ENCODE data around the gene ITPR2. TPM values are rescaled to one million over a fixed set of nuclear protein-coding genes. Genes with fewer than 3 reads are reported as not detected.
"Not testable (repeated sequence)": the region's sequence is repeated elsewhere in the genome, so short reads cannot be mapped to it uniquely, and the experiment has no call there.

Gene ITPR2
- polyA plus RNA-seq, 2 of the 4 experiments (the other 2 are of a cell fraction): 3.1 to 8.1 TPM

GRCh38 chr12:26317942-26318575, 514.9 kb downstream of the ITPR2 start:
- ChIA-PET CTCF (interaction anchor here (1.0 to 1.6 kb wide), 4 partner anchors 19 to 222 kb away, joined by 3 to 4 read pairs (median 3); no protein-coding TSS in a partner anchor), POLR2A (interaction anchor here (1.3 kb wide), 1 partner anchor 44 kb away, joined by 4 read pairs; no protein-coding TSS in a partner anchor)
- DNase-seq (ENCODE audit: low read depth in 1 of 2, low spot score in 1 of 2): no peak
- H3K27ac ChIP-seq: peak overlapping the region; percentile 6 to 66; a peak in 3 of 6 replicates
- TF ChIP-seq JUNB (IDR thresholded peaks at IDR 0.05) (peak; percentile 39), ATOH8 (CRISPR knock-in tag; IDR thresholded peaks at IDR 0.05; ENCODE audit: low read depth) (no peak), FOSL2 (IDR thresholded peaks at IDR 0.05) (peak; percentile 61), FOSL2 (CRISPR knock-in tag; IDR thresholded peaks at IDR 0.05) (peak; percentile 62), RAD21 (conservative IDR thresholded peaks at IDR 0.05 in 1 of 2, IDR thresholded peaks at IDR 0.05 in 1 of 2) (no peak), HES2 (IDR thresholded peaks at IDR 0.05) (no peak)
- H3K4me3 ChIP-seq: no peak overlapping the region
- peaks cover 20% of the 10 kb centered on the region for H3K9me3 ChIP-seq
- peak; percentile 40 to 50; a peak in 3 of 6 replicates for ATAC-seq
- no peak for FAIRE-seq
- H3K4me2 ChIP-seq: peak overlapping the region; percentile 27; the same call in 1 of the 3 replicates
- peaks cover 10% of the 10 kb centered on the region; the same call in 1 of the 3 replicates for H3K4me1 ChIP-seq

GRCh38 chr12:26314103-26314502, 518.9 kb downstream of the ITPR2 start:
- H3K27ac ChIP-seq; POLR2A ChIA-PET; FAIRE-seq; ATAC-seq; CTCF ChIA-PET; H3K4me3 ChIP-seq; DNase-seq (ENCODE audit: low read depth in 1 of 2, low spot score in 1 of 2); H3K4me2 ChIP-seq: not testable (repeated sequence)
- peaks cover 27% of the 10 kb centered on the region for H3K9me3 ChIP-seq
- H3K4me1 ChIP-seq: peaks cover 10% of the 10 kb centered on the region; the same call in 1 of the 3 replicates

- H3K4me1 ChIP-seq; H3K4me3 ChIP-seq; H3K27ac ChIP-seq; DNase-seq (ENCODE audit: low read depth in 1 of 2, low spot score in 1 of 2); POLR2A ChIA-PET; H3K4me2 ChIP-seq; FAIRE-seq; ATAC-seq: not testable (repeated sequence)
- H3K9me3 ChIP-seq: peaks cover 33% of the 10 kb centered on the region
- CTCF ChIA-PET: interaction anchor here (0.9 kb wide), 1 partner anchor 11 kb away, joined by 3 read pairs; no protein-coding TSS in a partner anchor
- WGBS (ENCODE audit: missing lambda C conversion rate): 43% methylated on average over 6 of the region's 6 CpGs
These were observed 522.5 kb downstream of the ITPR2 start for GRCh38 chr12:26310489-26310888.

- Histone ChIP-seq H3K4me2 (no peak overlapping the region), H3K4me3 (no peak overlapping the region), H3K27ac (no peak overlapping the region), H3K9me3 (peaks cover 31% of the 10 kb centered on the region), H3K4me1 (no peaks in the 10 kb centered on the region)
- 21% methylated on average over 4 of the region's 4 CpGs for WGBS (ENCODE audit: missing lambda C conversion rate)
- CTCF ChIA-PET: interaction anchor here (1.3 kb wide), 1 partner anchor 191 kb away, joined by 3 read pairs; no protein-coding TSS in a partner anchor
- ATAC-seq (no peak), FAIRE-seq (no peak), DNase-seq (ENCODE audit: low read depth in 1 of 2, low spot score in 1 of 2) (no peak)
- 0 out of 5 replicates have a peak, but pooled peaks have one; percentile 9 to 12 for TF ChIP-seq RAD21 (conservative IDR thresholded peaks at IDR 0.05 in 1 of 2, IDR thresholded peaks at IDR 0.05 in 1 of 2)
- no peak for TF ChIP-seq CBX8 (IDR thresholded peaks at IDR 0.05)
- POLR2A ChIA-PET: no interaction called here
These were observed 523.4 kb downstream of the ITPR2 start for GRCh38 chr12:26309634-26310033.

GRCh38 chr12:26304273-26304672, 528.7 kb downstream of the ITPR2 start:
- ChIA-PET POLR2A (no interaction called here), CTCF (no interaction called here)
- ATAC-seq: no peak
- no peak overlapping the region for H3K4me2 ChIP-seq
- no peak overlapping the region for H3K4me3 ChIP-seq
- TF ChIP-seq HOXA7 (CRISPR knock-in tag; IDR thresholded peaks at IDR 0.05) (no peak), ZFP36 (IDR thresholded peaks at IDR 0.05; ENCODE audit: borderline replicate concordance, partially characterized antibody) (no peak), ZSCAN20 (CRISPR knock-in tag; IDR thresholded peaks at IDR 0.05) (no peak), CBX8 (IDR thresholded peaks at IDR 0.05) (no peak), RCOR1 (IDR thresholded peaks at IDR 0.05; ENCODE audit: low read depth, low read length) (no peak), HOXB13 (CRISPR knock-in tag; IDR thresholded peaks at IDR 0.05; ENCODE audit: low read depth) (no peak), KDM1A (IDR thresholded peaks at IDR 0.05; ENCODE audit: low read depth) (no peak), ZNF302 (CRISPR knock-in tag; IDR thresholded peaks at IDR 0.05) (no peak), RFX5 (IDR thresholded peaks at IDR 0.05) (no peak), BCL3 (IDR thresholded peaks at IDR 0.05) (no peak), ZC3H11A (IDR thresholded peaks at IDR 0.05) (no peak), MYC (IDR thresholded peaks at IDR 0.05; ENCODE audit: borderline replicate concordance, low read length) (no peak), TP53 (CRISPR knock-in tag; IDR thresholded peaks at IDR 0.05) (no peak)
- peaks cover 4% of the 10 kb centered on the region; the same call in 2 of the 3 replicates for H3K4me1 ChIP-seq
- DNase-seq (ENCODE audit: low read depth in 1 of 2, low spot score in 1 of 2): no peak
- 37% methylated on average over 2 of the region's 2 CpGs for WGBS (ENCODE audit: missing lambda C conversion rate)
- no peak for FAIRE-seq
- H3K27ac ChIP-seq: no peak overlapping the region
- peaks cover 9% of the 10 kb centered on the region; the same call in 1 of the 3 replicates for H3K9me3 ChIP-seq

Measured in A549 (cell line).